ENCODE data around the gene NEK4.
"Not testable (repeated sequence)": the region's sequence is repeated elsewhere in the genome, so short reads cannot be mapped to it uniquely, and the experiment has no call there.

Gene NEK4

GRCh38 chr3:52743721-52744120 lies 27.0 kb downstream of the NEK4 start:
- Histone ChIP-seq H3K27ac (no peak overlapping the region), H3K4me3 (no peak overlapping the region)

GRCh38 chr3:52743152-52743551 lies 27.6 kb downstream of the NEK4 start:
- H3K27ac ChIP-seq: no peak overlapping the region

GRCh38 chr3:52742418-52743041 lies 28.2 kb downstream of the NEK4 start:
- Histone ChIP-seq H3K27ac (no peak overlapping the region), H3K4me3 (no peak overlapping the region)

More at GRCh38 chr3:52743152-52743551, 27.6 kb downstream of the NEK4 start:
- H3K4me3 ChIP-seq: no peak overlapping the region

- Histone ChIP-seq H3K27ac (no peak overlapping the region), H3K4me3 (no peak overlapping the region)
Measured at GRCh38 chr3:52739730-52740129, 31.0 kb downstream of the NEK4 start.

- Histone ChIP-seq H3K27ac (no peak overlapping the region), H3K4me3 (no peak overlapping the region)
Measured at GRCh38 chr3:52733256-52733891, 37.4 kb downstream of the NEK4 start.

GRCh38 chr3:52731590-52731989 lies 39.1 kb downstream of the NEK4 start:
- Histone ChIP-seq H3K27ac (no peak overlapping the region), H3K4me3 (no peak overlapping the region)

GRCh38 chr3:52730681-52731080 lies 40.1 kb downstream of the NEK4 start:
- no peak overlapping the region for H3K4me3 ChIP-seq
- H3K27ac ChIP-seq: no peak overlapping the region

GRCh38 chr3:52728753-52729152 lies 42.0 kb downstream of the NEK4 start:
- not testable (repeated sequence) for H3K4me3 ChIP-seq, H3K27ac ChIP-seq

- Histone ChIP-seq H3K4me3 (no peak overlapping the region), H3K27ac (no peak overlapping the region)
Measured at GRCh38 chr3:52724511-52724910, 46.2 kb downstream of the NEK4 start.

GRCh38 chr3:52723935-52724334 lies 46.8 kb downstream of the NEK4 start:
- H3K27ac ChIP-seq: no peak overlapping the region

GRCh38 chr3:52722491-52722890 lies 48.2 kb downstream of the NEK4 start:
- H3K4me3 ChIP-seq: no peak overlapping the region
- H3K27ac ChIP-seq: peak overlapping the region in 1 of 21 experiments; percentile 3

More at GRCh38 chr3:52723935-52724334, 46.8 kb downstream of the NEK4 start:
- H3K4me3 ChIP-seq: no peak overlapping the region

GRCh38 chr3:52721730-52722008 lies 49.1 kb downstream of the NEK4 start:
- Histone ChIP-seq H3K4me3 (no peak overlapping the region), H3K27ac (peak overlapping the region in 2 of 21 experiments; percentile 4 to 65)

- peak overlapping the region in 5 of 21 experiments; percentile 4 to 65 (median 31) for H3K27ac ChIP-seq
- no peak overlapping the region for H3K4me3 ChIP-seq
Measured at GRCh38 chr3:52721002-52721729, 49.6 kb downstream of the NEK4 start.

- H3K4me3 ChIP-seq: no peak overlapping the region
- H3K27ac ChIP-seq: no peak overlapping the region
Measured at GRCh38 chr3:52719618-52720017, 51.1 kb downstream of the NEK4 start.

GRCh38 chr3:52715714-52716305 lies 54.9 kb downstream of the NEK4 start:
- H3K4me3 ChIP-seq: no peak overlapping the region
- no peak overlapping the region for H3K27ac ChIP-seq

GRCh38 chr3:52714335-52715302 lies 56.1 kb downstream of the NEK4 start:
- no peak overlapping the region for H3K4me3 ChIP-seq
- peak overlapping the region in 1 of 21 experiments; percentile 35 for H3K27ac ChIP-seq

- peak overlapping the region in 1 of 21 experiments; percentile 21 for H3K27ac ChIP-seq
- H3K4me3 ChIP-seq: no peak overlapping the region
Measured at GRCh38 chr3:52712291-52713212, 58.2 kb downstream of the NEK4 start.

GRCh38 chr3:52710512-52710911 lies 60.2 kb downstream of the NEK4 start:
- Histone ChIP-seq H3K4me3 (no peak overlapping the region), H3K27ac (no peak overlapping the region)

- peak overlapping the region in 1 of 21 experiments; percentile 91 for H3K27ac ChIP-seq
- H3K4me3 ChIP-seq: no peak overlapping the region
Measured at GRCh38 chr3:52707585-52707984, 63.2 kb downstream of the NEK4 start.
